ENCODE data around the gene DDAH1. TPM values are rescaled to one million over a fixed set of nuclear protein-coding genes. Genes with fewer than 3 reads are reported as not detected.
A peak's percentile ranks its signal among the peaks of the same experiment; 100 is the strongest.

The DDAH1 gene
- total RNA-seq, 2 experiments from 2014 or later = 0.09 to 0.11 TPM

GRCh38 chr1:85330711-85331290 is 134.2 kb downstream of the DDAH1 start:
- Mint-ChIP-seq H3K36me3 (ENCODE audit: low read depth) (no peaks in the 10 kb centered on the region), H3K4me3 (no peak overlapping the region), H3K4me1 (peaks cover 9% of the 10 kb centered on the region), H3K27ac (no peak overlapping the region), H3K27me3 (peaks cover 11% of the 10 kb centered on the region), H3K9me3 (ENCODE audit: low read depth) (peaks cover 9% of the 10 kb centered on the region)
- ChIA-PET CTCF (no interaction called here), POLR2A (no interaction called here)
- ATAC-seq (no peak), DNase-seq (no peak)
- intact Hi-C loops (cut with DNase I, micrococcal nuclease) = no loop called here

GRCh38 chr1:85330214-85330631 is 134.7 kb downstream of the DDAH1 start:
- H3K27me3 Mint-ChIP-seq = peaks cover 13% of the 10 kb centered on the region
- no peaks in the 10 kb centered on the region for H3K36me3 Mint-ChIP-seq (ENCODE audit: low read depth)
- H3K9me3 Mint-ChIP-seq (ENCODE audit: low read depth) = peaks cover 9% of the 10 kb centered on the region
- ATAC-seq (no peak), DNase-seq (no peak)
- H3K4me1 Mint-ChIP-seq = peaks cover 9% of the 10 kb centered on the region
- CTCF ChIA-PET = interaction anchor here (0.7 kb wide), 1 partner anchor 54 kb away, joined by 3 read pairs; the partner anchor contains the start of gene BCL10
- no peak overlapping the region for H3K27ac Mint-ChIP-seq
- intact Hi-C loops (cut with DNase I, micrococcal nuclease) = no loop called here
- no peak overlapping the region for H3K4me3 Mint-ChIP-seq
- POLR2A ChIA-PET = no interaction called here

GRCh38 chr1:85328713-85329397 is 136.1 kb downstream of the DDAH1 start:
- peaks cover 16% of the 10 kb centered on the region for H3K27me3 Mint-ChIP-seq
- H3K9me3 Mint-ChIP-seq (ENCODE audit: low read depth) = peaks cover 7% of the 10 kb centered on the region
- ATAC-seq (no peak), DNase-seq (no peak)
- H3K36me3 Mint-ChIP-seq (ENCODE audit: low read depth) = no peaks in the 10 kb centered on the region
- ChIA-PET CTCF (no interaction called here), POLR2A (no interaction called here)
- no peak overlapping the region for H3K27ac Mint-ChIP-seq
- peaks cover 3% of the 10 kb centered on the region for H3K4me1 Mint-ChIP-seq
- no peak overlapping the region for H3K4me3 Mint-ChIP-seq
- intact Hi-C loops (cut with DNase I, micrococcal nuclease) = no loop called here

- Mint-ChIP-seq H3K36me3 (ENCODE audit: low read depth) (no peaks in the 10 kb centered on the region), H3K4me1 (peaks cover 3% of the 10 kb centered on the region), H3K4me3 (no peak overlapping the region), H3K27me3 (peaks cover 20% of the 10 kb centered on the region), H3K27ac (no peak overlapping the region), H3K9me3 (ENCODE audit: low read depth) (no peaks in the 10 kb centered on the region)
- intact Hi-C loops (cut with DNase I, micrococcal nuclease) = no loop called here
- ChIA-PET CTCF (no interaction called here), POLR2A (no interaction called here)
- DNase-seq = no peak
- ATAC-seq = no peak
Observed at GRCh38 chr1:85327759-85328158, 137.2 kb downstream of the DDAH1 start.

- Mint-ChIP-seq H3K9me3 (ENCODE audit: low read depth) (no peaks in the 10 kb centered on the region), H3K4me1 (peaks cover 3% of the 10 kb centered on the region), H3K27me3 (peaks cover 20% of the 10 kb centered on the region), H3K36me3 (ENCODE audit: low read depth) (no peaks in the 10 kb centered on the region), H3K27ac (no peak overlapping the region), H3K4me3 (no peak overlapping the region)
- DNase-seq (no peak), ATAC-seq (no peak)
- ChIA-PET CTCF (interaction anchor here (0.7 kb wide), 1 partner anchor 68 kb away, joined by 3 read pairs; no protein-coding TSS in a partner anchor), POLR2A (no interaction called here)
- intact Hi-C loops (cut with DNase I, micrococcal nuclease) = no loop called here
Observed at GRCh38 chr1:85326851-85327250, 138.1 kb downstream of the DDAH1 start.

- no peak for DNase-seq
- Mint-ChIP-seq H3K4me3 (no peak overlapping the region), H3K9me3 (ENCODE audit: low read depth) (no peaks in the 10 kb centered on the region), H3K27ac (no peak overlapping the region), H3K36me3 (ENCODE audit: low read depth) (no peaks in the 10 kb centered on the region), H3K27me3 (peaks cover 20% of the 10 kb centered on the region), H3K4me1 (peaks cover 3% of the 10 kb centered on the region)
- peak; percentile 21 for ATAC-seq
- ChIA-PET POLR2A (no interaction called here), CTCF (interaction anchor here (0.6 to 0.7 kb wide), 2 partner anchors 68 to 299 kb away, joined by 3 read pairs; no protein-coding TSS in a partner anchor)
- intact Hi-C loops (cut with DNase I, micrococcal nuclease) = no loop called here
Observed at GRCh38 chr1:85326336-85326735, 138.6 kb downstream of the DDAH1 start.

GRCh38 chr1:85325920-85326319 is 139.0 kb downstream of the DDAH1 start:
- ChIA-PET CTCF (interaction anchor here (0.6 kb wide), 1 partner anchor 298 kb away, joined by 3 read pairs; no protein-coding TSS in a partner anchor), POLR2A (no interaction called here)
- intact Hi-C loops (cut with DNase I, micrococcal nuclease) = no loop called here
- H3K27me3 Mint-ChIP-seq = peaks cover 20% of the 10 kb centered on the region
- no peak for ATAC-seq
- no peak overlapping the region for H3K4me3 Mint-ChIP-seq
- no peaks in the 10 kb centered on the region for H3K9me3 Mint-ChIP-seq (ENCODE audit: low read depth)
- no peak overlapping the region for H3K27ac Mint-ChIP-seq
- H3K36me3 Mint-ChIP-seq (ENCODE audit: low read depth) = no peaks in the 10 kb centered on the region
- peaks cover 3% of the 10 kb centered on the region for H3K4me1 Mint-ChIP-seq
- no peak for DNase-seq

GRCh38 chr1:85323770-85324169 is 141.2 kb downstream of the DDAH1 start:
- H3K4me3 Mint-ChIP-seq = no peak overlapping the region
- ATAC-seq = no peak
- H3K27me3 Mint-ChIP-seq = peaks cover 31% of the 10 kb centered on the region
- intact Hi-C loops (cut with DNase I, micrococcal nuclease) = no loop called here
- H3K9me3 Mint-ChIP-seq (ENCODE audit: low read depth) = no peaks in the 10 kb centered on the region
- DNase-seq = no peak
- POLR2A ChIA-PET = interaction anchor here (0.7 kb wide), 1 partner anchor 26 kb away, joined by 3 read pairs; no protein-coding TSS in a partner anchor
- peaks cover 10% of the 10 kb centered on the region for H3K4me1 Mint-ChIP-seq
- H3K27ac Mint-ChIP-seq = no peak overlapping the region
- H3K36me3 Mint-ChIP-seq (ENCODE audit: low read depth) = no peaks in the 10 kb centered on the region
- CTCF ChIA-PET = interaction anchor here (0.7 kb wide), 1 partner anchor 34 kb away, joined by 3 read pairs; no protein-coding TSS in a partner anchor

GRCh38 chr1:85322655-85323054 is 142.3 kb downstream of the DDAH1 start:
- intact Hi-C loops (cut with DNase I, micrococcal nuclease) = no loop called here
- ChIA-PET POLR2A (no interaction called here), CTCF (no interaction called here)
- H3K27me3 Mint-ChIP-seq = peaks cover 40% of the 10 kb centered on the region
- ATAC-seq (no peak), DNase-seq (no peak)
- H3K4me1 Mint-ChIP-seq = peaks cover 10% of the 10 kb centered on the region
- no peaks in the 10 kb centered on the region for H3K9me3 Mint-ChIP-seq (ENCODE audit: low read depth)
- no peak overlapping the region for H3K27ac Mint-ChIP-seq
- H3K36me3 Mint-ChIP-seq (ENCODE audit: low read depth) = no peaks in the 10 kb centered on the region
- H3K4me3 Mint-ChIP-seq = no peak overlapping the region

GRCh38 chr1:85321237-85321964 is 143.6 kb downstream of the DDAH1 start:
- intact Hi-C loops (cut with DNase I, micrococcal nuclease) = loop anchor here (1.0 kb wide), 1 partner anchor 23 kb away; no protein-coding TSS in a partner anchor
- ATAC-seq (peak; percentile 86), DNase-seq (peak; percentile 66)
- Mint-ChIP-seq H3K27ac (no peak overlapping the region), H3K36me3 (ENCODE audit: low read depth) (no peaks in the 10 kb centered on the region), H3K9me3 (ENCODE audit: low read depth) (no peaks in the 10 kb centered on the region), H3K4me1 (peaks cover 8% of the 10 kb centered on the region), H3K4me3 (no peak overlapping the region), H3K27me3 (peaks cover 49% of the 10 kb centered on the region)
- ChIA-PET POLR2A (no interaction called here), CTCF (interaction anchor here (0.8 kb wide), 1 partner anchor 13 kb away, joined by 3 read pairs; no protein-coding TSS in a partner anchor)

GRCh38 chr1:85320371-85321131 is 144.4 kb downstream of the DDAH1 start:
- ATAC-seq = no peak

More at GRCh38 chr1:85320371-85321131, 144.4 kb downstream of the DDAH1 start:
- ChIA-PET CTCF (interaction anchor here (0.8 kb wide), 1 partner anchor 12 kb away, joined by 3 read pairs; no protein-coding TSS in a partner anchor), POLR2A (no interaction called here)
- H3K9me3 Mint-ChIP-seq (ENCODE audit: low read depth) = no peaks in the 10 kb centered on the region
- intact Hi-C loops (cut with DNase I, micrococcal nuclease) = loop anchor here (1.0 kb wide), 1 partner anchor 22 kb away; no protein-coding TSS in a partner anchor
- H3K27me3 Mint-ChIP-seq = peaks cover 47% of the 10 kb centered on the region
- H3K27ac Mint-ChIP-seq = no peak overlapping the region
- no peak for DNase-seq
- peaks cover 7% of the 10 kb centered on the region for H3K4me1 Mint-ChIP-seq
- H3K36me3 Mint-ChIP-seq (ENCODE audit: low read depth) = no peaks in the 10 kb centered on the region
- H3K4me3 Mint-ChIP-seq = no peak overlapping the region
